Nasal cavity respiratory epithelium epithelial cell of viscerocranial mucosa (primary cell): ENCODE measurements around the gene FERD3L. TPM values are rescaled to one million over a fixed set of nuclear protein-coding genes. Genes with fewer than 3 reads are reported as not detected.

Source experiments
- total RNA-seq: library from RNA; depleted of rRNA; stranded (reverse); fragments of >200 nt; gene quantifications from 2 replicates; pipeline ENCODE4 v1.2.3, GENCODE V29; 2014

The FERD3L gene
- not detected in 2 replicates for total RNA-seq

DNA sequence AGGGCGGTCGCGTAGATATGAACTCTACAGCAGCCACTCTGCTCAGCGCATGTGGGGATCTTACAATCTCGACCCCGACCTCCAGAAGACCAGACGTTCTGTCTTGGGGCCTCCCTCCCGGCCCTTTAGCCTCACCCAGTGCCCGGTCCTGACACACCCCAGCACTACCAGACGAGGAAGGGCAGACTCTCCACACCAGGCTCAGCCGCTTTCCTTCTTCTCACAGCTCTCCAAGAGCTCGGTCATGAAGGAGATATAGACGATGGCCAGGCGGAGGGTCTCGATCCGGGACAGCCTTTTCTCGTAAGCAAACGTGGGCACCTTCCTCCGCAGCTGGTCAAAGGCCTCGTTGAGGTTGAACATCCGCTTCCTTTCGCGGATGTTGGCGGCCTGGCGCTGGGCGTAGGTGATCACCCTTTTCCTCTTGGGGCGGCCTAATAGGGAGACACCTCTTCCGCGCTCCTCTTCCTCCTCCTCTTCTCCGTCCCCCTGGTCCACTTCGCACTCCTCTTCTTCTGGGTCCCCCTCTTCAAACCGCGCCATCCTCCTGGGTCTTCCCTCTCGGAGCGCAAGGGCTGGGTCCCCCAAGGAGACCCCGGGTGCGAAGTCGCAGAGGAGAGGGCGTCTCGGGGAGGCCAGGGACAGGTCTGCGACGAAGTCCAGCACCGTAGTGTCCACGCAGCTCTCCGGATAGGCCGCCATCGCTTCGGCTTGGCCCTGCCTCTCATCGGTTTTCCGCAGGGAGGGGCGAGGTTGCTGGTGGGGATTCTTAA is at the start of gene FERD3L:
FERD3L (minus strand) TSS at position 761 of the 773 bp plus-strand sequence; CDS start at position 702, 59 bp downstream.

GRCh38 chr7:19117091-19117869 is 27.9 kb downstream of the FERD3L start, which contains the start of gene TWIST1:
Gene TWIST1 (minus strand): TSS chr7:19117636. CDS start chr7:19117321, 315 bp downstream.

Other genes starting within 250 kb of the FERD3L start
- gene TWIST1, start 27.8 kb downstream of the FERD3L start, total RNA-seq = not detected in 2 replicates